Measurements from ENCODE around the gene NEGR1.

Gene NEGR1

GRCh38 chr1:71778940-71779339 is 503.4 kb downstream of the NEGR1 start:
- DNase-seq (ENCODE audit: low read depth) = no peak

GRCh38 chr1:71777094-71777493 is 505.2 kb downstream of the NEGR1 start:
- no peak for DNase-seq (ENCODE audit: low read depth)

GRCh38 chr1:71774705-71775104 is 507.6 kb downstream of the NEGR1 start:
- DNase-seq (ENCODE audit: low read depth) = no peak

- DNase-seq (ENCODE audit: low read depth) = no peak
These were observed 512.2 kb downstream of the NEGR1 start for GRCh38 chr1:71770121-71770520.

- no peak for DNase-seq (ENCODE audit: low read depth)
These were observed 515.6 kb downstream of the NEGR1 start for GRCh38 chr1:71766748-71767147.

- DNase-seq (ENCODE audit: low read depth) = no peak
These were observed 519.7 kb downstream of the NEGR1 start for GRCh38 chr1:71762514-71763255.

GRCh38 chr1:71755441-71755840 is 526.9 kb downstream of the NEGR1 start:
- no peak for DNase-seq (ENCODE audit: low read depth)

GRCh38 chr1:71753746-71754145 is 528.6 kb downstream of the NEGR1 start:
- DNase-seq (ENCODE audit: low read depth) = no peak

GRCh38 chr1:71745326-71745725 is 537.0 kb downstream of the NEGR1 start:
- no peak for DNase-seq (ENCODE audit: low read depth)

- DNase-seq (ENCODE audit: low read depth) = no peak
These were observed 538.5 kb downstream of the NEGR1 start for GRCh38 chr1:71743862-71744261.

GRCh38 chr1:71738910-71739309 is 543.4 kb downstream of the NEGR1 start:
- no peak for DNase-seq (ENCODE audit: low read depth)

- DNase-seq (ENCODE audit: low read depth) = no peak
These were observed 544.1 kb downstream of the NEGR1 start for GRCh38 chr1:71738256-71738655.

- DNase-seq (ENCODE audit: low read depth) = no peak
These were observed 544.6 kb downstream of the NEGR1 start for GRCh38 chr1:71737768-71738167.

- DNase-seq (ENCODE audit: low read depth) = no peak
These were observed 549.2 kb downstream of the NEGR1 start for GRCh38 chr1:71733121-71733520.

GRCh38 chr1:71721532-71721931 is 560.8 kb downstream of the NEGR1 start:
- no peak for DNase-seq (ENCODE audit: low read depth)

- no peak for DNase-seq (ENCODE audit: low read depth)
These were observed 563.0 kb downstream of the NEGR1 start for GRCh38 chr1:71719330-71719729.

GRCh38 chr1:71717186-71717585 is 565.2 kb downstream of the NEGR1 start:
- no peak for DNase-seq (ENCODE audit: low read depth)

- DNase-seq (ENCODE audit: low read depth) = no peak
These were observed 570.9 kb downstream of the NEGR1 start for GRCh38 chr1:71711456-71711855.

- no peak for DNase-seq (ENCODE audit: low read depth)
These were observed 576.2 kb downstream of the NEGR1 start for GRCh38 chr1:71706029-71706671.

- DNase-seq (ENCODE audit: low read depth) = no peak
These were observed 584.2 kb downstream of the NEGR1 start for GRCh38 chr1:71698186-71698585.

GRCh38 chr1:71695821-71696220 is 586.5 kb downstream of the NEGR1 start:
- DNase-seq (ENCODE audit: low read depth) = no peak

GRCh38 chr1:71695084-71695483 is 587.3 kb downstream of the NEGR1 start:
- no peak for DNase-seq (ENCODE audit: low read depth)

GRCh38 chr1:71693581-71693980 is 588.8 kb downstream of the NEGR1 start:
- no peak for DNase-seq (ENCODE audit: low read depth)

- DNase-seq (ENCODE audit: low read depth) = no peak
These were observed 592.7 kb downstream of the NEGR1 start for GRCh38 chr1:71689635-71690034.
